ENCODE results near the gene EEF1AKMT4. TPM values are rescaled to one million over a fixed set of nuclear protein-coding genes. Genes with fewer than 3 reads are reported as not detected.

EEF1AKMT4 gene
- polyA plus RNA-seq, 2 of the 4 experiments (the other 2 are of a cell fraction), result 9.8 to 12.7 TPM

GRCh38 chr3:184237211-184237610, 12.3 kb upstream of the EEF1AKMT4 start:
- no peak for TF ChIP-seq EHMT2 (IDR thresholded peaks at IDR 0.05; ENCODE audit: low read depth)
- no peak for TF ChIP-seq EHF (CRISPR knock-in tag; IDR thresholded peaks at IDR 0.05)
- TF ChIP-seq POLR2A (IDR thresholded peaks at IDR 0.05; ENCODE audit: low read length), result no peak
- TF ChIP-seq JUN (IDR thresholded peaks at IDR 0.05), result no peak
- TF ChIP-seq, protein P1, sequence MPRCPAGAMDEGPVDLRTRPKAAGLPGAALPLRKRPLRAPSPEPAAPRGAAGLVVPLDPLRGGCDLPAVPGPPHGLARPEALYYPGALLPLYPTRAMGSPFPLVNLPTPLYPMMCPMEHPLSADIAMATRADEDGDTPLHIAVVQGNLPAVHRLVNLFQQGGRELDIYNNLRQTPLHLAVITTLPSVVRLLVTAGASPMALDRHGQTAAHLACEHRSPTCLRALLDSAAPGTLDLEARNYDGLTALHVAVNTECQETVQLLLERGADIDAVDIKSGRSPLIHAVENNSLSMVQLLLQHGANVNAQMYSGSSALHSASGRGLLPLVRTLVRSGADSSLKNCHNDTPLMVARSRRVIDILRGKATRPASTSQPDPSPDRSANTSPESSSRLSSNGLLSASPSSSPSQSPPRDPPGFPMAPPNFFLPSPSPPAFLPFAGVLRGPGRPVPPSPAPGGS (IDR thresholded peaks at IDR 0.05), result no peak
- no peak for TF ChIP-seq POLR2AphosphoS2 (conservative IDR thresholded peaks at IDR 0.05; ENCODE audit: low read length)
- TF ChIP-seq CBX2 (IDR thresholded peaks at IDR 0.05; ENCODE audit: borderline replicate concordance, low read depth), result no peak
- TF ChIP-seq ATOH8 (CRISPR knock-in tag; IDR thresholded peaks at IDR 0.05; ENCODE audit: low read depth), result no peak
- TF ChIP-seq REST (IDR thresholded peaks at IDR 0.05), result no peak
- TF ChIP-seq RARB (CRISPR knock-in tag; IDR thresholded peaks at IDR 0.05), result no peak
- no peak for TF ChIP-seq ESRRA (IDR thresholded peaks at IDR 0.05; ENCODE audit: borderline replicate concordance, low read length)
- TF ChIP-seq CHD4 (IDR thresholded peaks at IDR 0.05; ENCODE audit: borderline replicate concordance), result no peak
- TF ChIP-seq HOXB13 (CRISPR knock-in tag; IDR thresholded peaks at IDR 0.05; ENCODE audit: low read depth), result no peak
- TF ChIP-seq TP53 (CRISPR knock-in tag; IDR thresholded peaks at IDR 0.05), result no peak
- no peak for TF ChIP-seq SMC3 (IDR thresholded peaks at IDR 0.05)
- TF ChIP-seq, protein P2, sequence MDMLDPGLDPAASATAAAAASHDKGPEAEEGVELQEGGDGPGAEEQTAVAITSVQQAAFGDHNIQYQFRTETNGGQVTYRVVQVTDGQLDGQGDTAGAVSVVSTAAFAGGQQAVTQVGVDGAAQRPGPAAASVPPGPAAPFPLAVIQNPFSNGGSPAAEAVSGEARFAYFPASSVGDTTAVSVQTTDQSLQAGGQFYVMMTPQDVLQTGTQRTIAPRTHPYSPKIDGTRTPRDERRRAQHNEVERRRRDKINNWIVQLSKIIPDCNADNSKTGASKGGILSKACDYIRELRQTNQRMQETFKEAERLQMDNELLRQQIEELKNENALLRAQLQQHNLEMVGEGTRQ (IDR thresholded peaks at IDR 0.05), result no peak
- no peak for TF ChIP-seq TFCP2L1 (CRISPR knock-in tag; IDR thresholded peaks at IDR 0.05)
- TF ChIP-seq ZFP36 (IDR thresholded peaks at IDR 0.05; ENCODE audit: borderline replicate concordance, partially characterized antibody), result no peak
- TF ChIP-seq HOXA7 (CRISPR knock-in tag; IDR thresholded peaks at IDR 0.05), result no peak
- H3K4me1 ChIP-seq, result peaks cover 7% of the 10 kb centered on the region; the same call in 2 of the 3 replicates
- DNase-seq (ENCODE audit: low read depth in 1 of 2, low spot score in 1 of 2) (no peak), ATAC-seq (no peak), FAIRE-seq (no peak)
- no peak overlapping the region for H3K4me2 ChIP-seq
- CTCF ChIA-PET, result interaction anchor here (0.7 to 5.3 kb wide), 4 partner anchors 9 to 341 kb away, joined by 3 to 44 read pairs (median 12); partner anchors contain the start of genes EEF1AKMT4 and VWA5B2
- WGBS (ENCODE audit: missing lambda C conversion rate), result 75% methylated on average over 1 of the region's 7 CpGs
- POLR2A ChIA-PET, result no interaction called here
- H3K27ac ChIP-seq, result no peak overlapping the region
- H3K9me3 ChIP-seq, result no peaks in the 10 kb centered on the region
- no peak overlapping the region for H3K4me3 ChIP-seq

DNA sequence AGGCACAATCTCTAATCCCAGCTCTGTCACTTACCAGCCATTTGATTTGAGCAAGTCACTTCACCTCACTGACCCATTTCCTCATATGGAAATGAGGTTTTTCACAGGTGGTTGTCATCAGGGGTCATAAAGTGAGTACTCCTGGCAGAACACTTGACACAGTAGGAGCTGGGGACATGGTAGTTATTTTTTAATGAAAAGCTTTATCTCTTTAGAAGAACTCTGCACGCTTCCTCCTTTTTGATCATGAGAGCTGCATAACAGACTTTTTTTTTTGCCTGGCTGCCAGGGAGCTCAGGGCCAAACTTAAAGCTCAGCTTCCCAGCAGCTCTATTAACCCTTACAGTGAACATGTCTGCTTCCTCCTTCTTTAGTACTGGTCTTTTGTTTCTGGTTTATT, 11.7 kb upstream of the EEF1AKMT4 start:
- DNase-seq (ENCODE audit: low read depth in 1 of 2, low spot score in 1 of 2), result no peak
- ATAC-seq, result no peak
- H3K4me2 ChIP-seq, result no peak overlapping the region
- ChIA-PET POLR2A (no interaction called here), CTCF (interaction anchor here (0.7 to 5.3 kb wide), 3 partner anchors 9 to 51 kb away, joined by 3 to 44 read pairs (median 19); partner anchors contain the start of genes EEF1AKMT4 and VWA5B2)
- 81% methylated on average over 1 of the region's 1 CpG for WGBS (ENCODE audit: missing lambda C conversion rate)
- H3K27ac ChIP-seq, result no peak overlapping the region
- H3K4me3 ChIP-seq, result no peak overlapping the region
- H3K9me3 ChIP-seq, result no peaks in the 10 kb centered on the region
- TF ChIP-seq CTCF (IDR thresholded peaks at IDR 0.05), result no peak
- no peak for TF ChIP-seq SMC3 (IDR thresholded peaks at IDR 0.05)
- TF ChIP-seq MYC (IDR thresholded peaks at IDR 0.05; ENCODE audit: borderline replicate concordance, low read length), result no peak
- TF ChIP-seq KDM1A (IDR thresholded peaks at IDR 0.05; ENCODE audit: low read depth), result no peak
- no peak for TF ChIP-seq EHMT2 (IDR thresholded peaks at IDR 0.05; ENCODE audit: low read depth)
- no peak for TF ChIP-seq CHD2 (IDR thresholded peaks at IDR 0.05; ENCODE audit: low read length, partially characterized antibody)
- TF ChIP-seq SREBF2 (IDR thresholded peaks at IDR 0.05), result no peak
- no peak for TF ChIP-seq ZSCAN20 (CRISPR knock-in tag; IDR thresholded peaks at IDR 0.05)
- TF ChIP-seq RAD21 (conservative IDR thresholded peaks at IDR 0.05 in 1 of 2, IDR thresholded peaks at IDR 0.05 in 1 of 2), result no peak
- no peak for TF ChIP-seq ZC3H11A (IDR thresholded peaks at IDR 0.05)
- peaks cover 7% of the 10 kb centered on the region; the same call in 2 of the 3 replicates for H3K4me1 ChIP-seq
- no peak for FAIRE-seq
